Calu3 (cell line): Measurements from ENCODE around the gene GLIPR2. TPM values are rescaled to one million over a fixed set of nuclear protein-coding genes. Genes with fewer than 3 reads are reported as not detected.
"Not testable (repeated sequence)": the region's sequence is repeated elsewhere in the genome, so short reads cannot be mapped to it uniquely, and the experiment has no call there.

ENCODE experiments used
- BruUV-seq: library from RNA; stranded (reverse); fragments of 400-500 nt; replicated peaks from 2 replicates; lab custom pipeline; 2021; lab: Mats Ljungman, UMichigan
- CTCF ChIA-PET: fragments of 300-600 bp; sonication (Branson Sonifier 250); formaldehyde crosslinking; loops from one replicate; lab custom pipeline; 2022; ENCODE audit warnings: antibody characterized with exemption; lab: Charles Lee
- DNase-seq: peaks from one replicate; pipeline ENCODE4 v3.0.0; 2022
- H3K27ac Mint-ChIP-seq: one replicate; pipeline ENCODE4 v1.8.0; 2022; ENCODE audit warnings: mixed read lengths; ENCODE audit not compliant: unreplicated experiment
- H3K27me3 Mint-ChIP-seq: one replicate; pipeline ENCODE4 v1.8.0; 2022; ENCODE audit warnings: mixed read lengths; ENCODE audit not compliant: unreplicated experiment
- H3K36me3 Mint-ChIP-seq: one replicate; pipeline ENCODE4 v1.8.0; 2022; ENCODE audit warnings: mild to moderate bottlenecking, moderate library complexity, mixed read lengths; ENCODE audit not compliant: insufficient read depth, unreplicated experiment
- H3K4me1 Mint-ChIP-seq: one replicate; pipeline ENCODE4 v1.8.0; 2022; ENCODE audit warnings: mild to moderate bottlenecking, low read depth, mixed read lengths; ENCODE audit not compliant: unreplicated experiment
- H3K4me3 Mint-ChIP-seq: one replicate; pipeline ENCODE4 v1.8.0; 2022; ENCODE audit warnings: mild to moderate bottlenecking, low read depth, moderate library complexity, mixed read lengths; ENCODE audit not compliant: unreplicated experiment
- H3K9me3 Mint-ChIP-seq: one replicate; pipeline ENCODE4 v1.8.0; 2022; ENCODE audit warnings: low read depth, mixed read lengths; ENCODE audit not compliant: unreplicated experiment
- CTCF ChIP-seq: fragments of 200-600 bp; IDR thresholded peaks from one replicate; pipeline ENCODE4 v1.8.0; 2022; ENCODE audit warnings: antibody characterized with exemption; ENCODE audit not compliant: unreplicated experiment
- intact Hi-C: fragments of 100-400 bp; cut with micrococcal nuclease; formaldehyde crosslinking; loops from one replicate; pipeline ENCODE4 v1.10.0; 2022; ENCODE audit not compliant: unreplicated experiment
- total RNA-seq: library from RNA; stranded (reverse); gene quantifications from 2 replicates; pipeline ENCODE4 v1.2.3, GENCODE V29; 2022

Gene GLIPR2
- total RNA-seq, 1 experiment from 2014 or later = 0.19 TPM

GRCh38 chr9:36154331-36154952 is 17.9 kb downstream of the GLIPR2 start:
- Mint-ChIP-seq H3K4me1 (peaks cover 8% of the 10 kb centered on the region), H3K9me3 (no peaks in the 10 kb centered on the region), H3K27me3 (no peaks in the 10 kb centered on the region), H3K4me3 (no peak overlapping the region), H3K36me3 (no peaks in the 10 kb centered on the region), H3K27ac (no peak overlapping the region)
- BruUV-seq = no TSS peak
- TF ChIP-seq CTCF = no peak
- CTCF ChIA-PET = no interaction called here
- DNase-seq = no peak
- intact Hi-C loops = no loop called here

- peaks cover 2% of the 10 kb centered on the region for H3K4me1 Mint-ChIP-seq
- DNase-seq = no peak
- H3K4me3 Mint-ChIP-seq = no peak overlapping the region
- H3K27ac Mint-ChIP-seq = no peak overlapping the region
- H3K36me3 Mint-ChIP-seq = no peaks in the 10 kb centered on the region
- CTCF ChIA-PET = no interaction called here
- no peak for TF ChIP-seq CTCF
- H3K9me3 Mint-ChIP-seq = no peaks in the 10 kb centered on the region
- intact Hi-C loops = no loop called here
- H3K27me3 Mint-ChIP-seq = peaks cover 10% of the 10 kb centered on the region
- BruUV-seq = no TSS peak
Measured at GRCh38 chr9:36156116-36156515, 19.6 kb downstream of the GLIPR2 start.

- intact Hi-C loops = no loop called here
- BruUV-seq = no TSS peak
- CTCF ChIA-PET = interaction anchor here (0.7 kb wide), 1 partner anchor 188 kb away, joined by 3 read pairs; no protein-coding TSS in a partner anchor
- Mint-ChIP-seq H3K4me1 (no peaks in the 10 kb centered on the region), H3K36me3 (no peaks in the 10 kb centered on the region), H3K27ac (no peak overlapping the region), H3K27me3 (peaks cover 18% of the 10 kb centered on the region), H3K9me3 (no peaks in the 10 kb centered on the region), H3K4me3 (no peak overlapping the region)
- TF ChIP-seq CTCF = no peak
- no peak for DNase-seq
Measured at GRCh38 chr9:36158122-36158521, 21.6 kb downstream of the GLIPR2 start.

- Mint-ChIP-seq H3K4me3 (no peak overlapping the region), H3K27me3 (peaks cover 18% of the 10 kb centered on the region), H3K4me1 (no peaks in the 10 kb centered on the region), H3K9me3 (no peaks in the 10 kb centered on the region), H3K36me3 (no peaks in the 10 kb centered on the region), H3K27ac (no peak overlapping the region)
- no TSS peak for BruUV-seq
- intact Hi-C loops = no loop called here
- DNase-seq = no peak
- TF ChIP-seq CTCF = no peak
- CTCF ChIA-PET = no interaction called here
Measured at GRCh38 chr9:36158917-36159316, 22.4 kb downstream of the GLIPR2 start.

GRCh38 chr9:36159509-36159908 is 23.0 kb downstream of the GLIPR2 start:
- CTCF ChIA-PET, H3K9me3 Mint-ChIP-seq, H3K36me3 Mint-ChIP-seq, H3K4me3 Mint-ChIP-seq, intact Hi-C loops, BruUV-seq, H3K4me1 Mint-ChIP-seq, H3K27ac Mint-ChIP-seq, DNase-seq: not testable (repeated sequence)
- H3K27me3 Mint-ChIP-seq = peaks cover 18% of the 10 kb centered on the region

- DNase-seq, H3K4me1 Mint-ChIP-seq, BruUV-seq, intact Hi-C loops, H3K4me3 Mint-ChIP-seq, H3K27ac Mint-ChIP-seq, H3K36me3 Mint-ChIP-seq, CTCF ChIA-PET, H3K9me3 Mint-ChIP-seq: not testable (repeated sequence)
- H3K27me3 Mint-ChIP-seq = peaks cover 18% of the 10 kb centered on the region
Measured at GRCh38 chr9:36160126-36160525, 23.6 kb downstream of the GLIPR2 start.
